Activated CD4-positive, alpha-beta T cell treated with anti-CD3 and anti-CD28 coated beads, Interleukin-10, Interleukin-2, amounts not matched to agents 100 ng/mL and 50 ng/mL, durations not matched to agents 16 hours and 8 hours (primary cell): ENCODE results near the gene SLC35F6.
"Not testable (repeated sequence)": the region's sequence is repeated elsewhere in the genome, so short reads cannot be mapped to it uniquely, and the experiment has no call there.

Experiments
- DNase-seq: peaks from one replicate; pipeline ENCODE4 v3.0.0-alpha.2; 2020

SLC35F6 gene

GRCh38 chr2:26731714-26732113 is 32.4 kb upstream of the SLC35F6 start:
- DNase-seq: no peak

- no peak for DNase-seq
Measured at GRCh38 chr2:26732446-26732845, 31.6 kb upstream of the SLC35F6 start.

GRCh38 chr2:26733413-26733812 is 30.7 kb upstream of the SLC35F6 start:
- DNase-seq: no peak

DNA sequence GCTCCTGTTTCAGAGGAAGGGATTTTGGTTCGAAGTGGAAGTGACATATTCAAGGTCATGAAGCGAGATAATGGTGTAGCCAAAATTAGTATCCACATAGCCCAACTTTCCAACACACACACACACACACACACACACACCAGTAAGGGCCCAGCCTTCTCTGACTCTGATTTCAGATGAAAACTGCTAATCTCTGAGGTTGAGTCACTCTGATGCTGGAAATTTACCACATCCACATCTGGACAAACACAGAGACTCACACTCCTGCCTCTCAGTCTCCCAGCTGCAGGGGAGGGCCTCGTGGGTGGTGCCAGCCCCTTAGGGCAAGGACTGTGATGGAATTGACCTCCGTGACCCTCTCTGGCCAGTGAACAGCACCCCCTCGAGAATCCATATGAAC is 29.0 kb upstream of the SLC35F6 start:
- DNase-seq: no peak

DNA sequence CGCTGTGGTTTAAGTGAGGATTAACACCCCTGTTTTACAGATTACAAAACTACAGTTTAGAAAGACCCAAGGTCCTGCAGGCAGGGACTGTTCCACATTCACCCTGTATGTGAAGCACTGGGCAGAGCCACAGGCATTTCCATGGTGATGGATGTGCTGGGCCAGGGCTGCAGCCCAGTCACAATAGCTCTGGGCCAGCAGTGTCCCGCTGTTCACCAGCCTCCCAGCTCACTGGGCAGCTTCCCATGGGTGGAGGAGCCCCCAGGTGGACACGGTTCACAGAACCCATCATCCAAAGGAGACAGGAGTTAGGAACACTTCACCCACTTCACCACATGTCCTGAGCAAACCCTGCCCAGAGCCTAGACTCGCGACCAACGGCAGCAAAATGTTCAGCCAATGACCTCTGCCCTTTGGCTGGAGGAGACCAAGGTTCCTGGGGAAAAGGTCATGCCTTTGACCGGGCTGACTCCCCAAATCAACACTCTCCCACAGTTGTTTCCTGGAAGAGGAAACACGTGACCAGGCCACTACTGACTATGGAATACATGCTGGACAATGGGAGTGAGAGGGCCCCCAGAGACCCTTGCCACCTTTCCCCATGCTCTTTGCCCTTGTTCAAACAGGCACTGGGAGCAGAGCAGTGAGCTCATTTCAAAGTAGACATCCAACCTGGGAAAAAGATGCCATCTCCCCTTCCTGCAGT is 28.0 kb upstream of the SLC35F6 start:
- DNase-seq: no peak

- DNase-seq: no peak
Measured at GRCh38 chr2:26737221-26737620, 26.9 kb upstream of the SLC35F6 start.

DNA sequence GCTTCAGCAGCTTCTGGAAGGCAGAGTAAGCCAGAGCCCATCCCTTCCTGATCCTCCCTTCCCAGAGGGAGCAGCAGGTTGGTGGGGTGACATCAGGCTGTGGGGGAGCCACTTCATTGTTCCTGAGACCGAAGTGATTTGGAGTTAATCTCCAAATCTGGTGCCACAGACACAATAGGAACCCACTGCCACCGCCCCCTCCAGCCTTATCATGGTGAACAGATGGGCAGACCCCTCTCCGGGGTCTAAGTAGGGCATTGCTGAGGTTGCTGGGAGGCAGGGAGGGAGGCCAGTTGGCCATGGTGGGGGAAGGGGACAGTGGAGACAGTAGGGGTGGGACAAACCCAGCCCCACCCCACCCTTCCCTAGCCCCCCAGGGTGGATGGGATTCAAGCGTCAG is 25.6 kb upstream of the SLC35F6 start:
- no peak for DNase-seq

- DNase-seq: no peak
Measured at GRCh38 chr2:26739514-26739913, 24.6 kb upstream of the SLC35F6 start.

DNA sequence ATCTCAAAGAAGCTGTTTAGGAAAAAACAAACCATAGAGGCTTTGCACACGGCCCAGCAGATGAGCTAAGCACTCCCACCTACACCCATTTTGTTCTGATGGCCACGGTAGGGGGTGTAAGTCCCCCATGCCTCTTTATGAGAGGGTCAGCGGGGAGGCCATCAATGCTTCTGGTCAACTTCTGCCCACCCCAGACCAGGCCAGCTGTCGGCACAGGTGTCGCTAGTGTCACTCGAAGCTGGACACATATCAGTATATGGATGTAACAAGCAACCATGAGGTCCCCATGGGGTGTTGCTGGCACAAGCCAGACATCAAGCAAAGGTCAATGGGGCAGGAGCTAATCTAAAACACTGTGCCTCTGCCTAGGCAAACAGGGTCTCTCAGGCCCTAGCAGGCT is 23.7 kb upstream of the SLC35F6 start:
- DNase-seq: no peak

GRCh38 chr2:26740890-26741302 is 23.2 kb upstream of the SLC35F6 start:
- peak; percentile 30 for DNase-seq

DNA sequence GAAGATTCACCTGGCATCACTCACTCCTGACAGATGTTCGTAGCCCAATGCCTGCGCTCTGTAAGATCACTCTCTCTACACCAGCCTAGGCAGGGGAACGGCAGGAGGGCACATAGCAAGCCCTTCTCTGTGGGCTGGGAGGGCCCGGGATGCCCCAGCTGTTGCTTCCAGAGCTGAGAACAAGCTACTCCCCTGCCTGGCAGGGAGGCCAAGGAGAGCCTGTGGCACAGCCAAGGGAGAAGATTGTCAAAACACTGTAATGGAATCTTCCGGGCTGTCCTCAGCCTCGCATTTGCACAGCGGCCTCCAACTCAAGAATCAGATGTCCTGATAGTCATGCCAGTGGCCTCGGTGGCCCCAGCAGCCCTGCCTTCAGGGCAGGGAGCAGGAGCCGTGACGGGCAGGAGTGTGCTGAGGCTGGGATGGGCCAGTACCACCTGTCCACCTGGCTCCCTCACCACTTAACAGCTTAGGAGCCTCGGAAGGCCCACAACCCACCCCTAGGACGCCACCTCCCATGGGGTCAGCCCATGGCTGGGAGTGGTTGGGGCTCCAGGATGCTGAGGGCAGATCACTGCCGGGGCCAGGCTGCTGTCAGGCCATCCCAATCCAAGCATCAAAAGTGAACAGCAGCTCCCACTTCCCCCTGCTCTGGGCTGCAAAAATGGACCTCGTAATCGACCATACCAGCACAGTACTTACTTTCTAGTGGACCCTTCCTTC is 21.9 kb upstream of the SLC35F6 start:
- DNase-seq: no peak

- DNase-seq: no peak
Measured at GRCh38 chr2:26743852-26744251, 20.2 kb upstream of the SLC35F6 start.

DNA sequence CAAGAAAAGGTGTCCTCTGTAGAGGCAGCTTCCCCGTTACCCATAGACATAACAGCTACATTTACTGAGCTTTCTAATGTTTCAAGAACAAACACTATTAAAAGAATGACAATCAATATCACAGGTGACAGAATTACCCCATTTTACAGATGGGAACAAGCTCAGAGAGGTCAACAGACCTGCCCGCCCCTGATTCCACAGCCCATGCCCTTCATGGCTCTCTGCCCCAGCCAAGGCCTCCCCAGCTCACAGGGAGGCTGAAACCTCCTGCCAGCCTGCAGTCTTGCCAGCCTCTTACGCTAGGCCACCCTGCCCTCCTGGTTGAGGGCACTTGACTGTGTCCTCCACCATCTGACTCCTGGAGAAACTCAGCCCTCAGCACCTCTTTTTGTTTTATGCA is 19.1 kb upstream of the SLC35F6 start:
- no peak for DNase-seq

DNA sequence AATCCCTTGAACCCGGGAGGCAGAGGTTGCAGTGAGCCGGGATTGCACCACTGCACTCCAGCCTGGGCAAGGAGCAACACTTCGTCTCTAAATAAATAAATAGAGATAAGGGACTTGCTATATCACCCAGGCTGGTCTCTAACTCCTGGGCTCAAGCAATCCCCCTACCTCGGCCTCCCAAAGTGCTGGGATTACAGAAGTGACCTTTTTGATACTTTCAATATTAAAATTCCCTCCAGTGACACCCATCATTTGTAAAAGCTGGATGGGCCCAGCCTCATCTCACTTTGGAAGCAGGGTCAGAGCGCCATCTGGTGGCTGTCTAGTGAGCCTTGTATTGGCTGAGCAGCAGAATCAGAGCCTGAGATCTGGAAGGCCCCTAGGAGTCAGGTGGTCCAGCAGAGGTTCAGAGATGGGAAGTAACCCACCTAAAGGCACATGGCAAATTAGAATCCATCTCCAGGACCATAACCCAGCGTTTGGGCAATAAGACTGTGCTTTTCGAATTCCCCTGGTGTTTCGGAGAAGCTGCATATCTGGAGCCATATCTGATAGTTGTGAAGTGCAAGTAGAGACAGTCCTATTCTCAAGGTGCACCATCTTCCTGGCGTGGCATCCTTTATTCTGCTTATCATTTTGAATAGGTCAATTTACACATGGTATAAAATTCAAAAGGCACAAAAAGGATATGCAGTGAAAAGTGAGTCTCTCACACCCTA is 18.3 kb upstream of the SLC35F6 start:
- DNase-seq: peak; percentile 80

GRCh38 chr2:26746934-26747333 is 17.1 kb upstream of the SLC35F6 start:
- DNase-seq: no peak

DNA sequence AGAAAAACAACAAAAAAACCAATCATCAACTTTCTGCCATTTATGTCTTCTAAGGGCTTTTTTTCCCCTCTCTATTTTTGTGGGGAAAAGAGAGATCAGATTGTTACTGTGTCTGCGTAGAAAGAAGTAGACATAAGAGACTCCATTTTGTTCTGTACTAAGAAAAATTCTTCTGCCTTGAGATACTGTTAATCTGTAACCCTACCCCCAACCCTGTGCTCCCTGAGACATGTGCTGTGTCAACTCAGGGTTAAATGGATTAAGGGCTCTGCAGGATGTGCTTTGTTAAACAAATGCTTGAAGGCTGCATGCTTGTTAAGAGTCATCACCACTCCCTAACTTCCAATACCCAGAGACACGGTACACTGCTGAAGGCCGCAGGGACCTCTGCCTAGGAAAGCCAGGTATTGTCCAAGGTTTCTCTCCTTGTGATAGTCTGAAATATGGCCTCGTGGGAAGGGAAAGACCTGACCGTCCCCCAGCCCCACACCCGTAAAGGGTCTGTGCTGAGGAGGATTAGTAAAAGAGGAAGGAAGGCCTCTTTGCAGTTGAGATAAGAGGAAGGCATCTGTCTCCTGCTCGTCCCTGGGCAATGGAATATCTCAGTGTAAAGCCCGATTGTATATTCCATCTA is 14.2 kb upstream of the SLC35F6 start:
- not testable (repeated sequence) for DNase-seq

GRCh38 chr2:26750467-26750866 is 13.6 kb upstream of the SLC35F6 start:
- not testable (repeated sequence) for DNase-seq

- no peak for DNase-seq
Measured at GRCh38 chr2:26752656-26753055, 11.4 kb upstream of the SLC35F6 start.

GRCh38 chr2:26754539-26754938 is 9.5 kb upstream of the SLC35F6 start:
- DNase-seq: no peak

DNA sequence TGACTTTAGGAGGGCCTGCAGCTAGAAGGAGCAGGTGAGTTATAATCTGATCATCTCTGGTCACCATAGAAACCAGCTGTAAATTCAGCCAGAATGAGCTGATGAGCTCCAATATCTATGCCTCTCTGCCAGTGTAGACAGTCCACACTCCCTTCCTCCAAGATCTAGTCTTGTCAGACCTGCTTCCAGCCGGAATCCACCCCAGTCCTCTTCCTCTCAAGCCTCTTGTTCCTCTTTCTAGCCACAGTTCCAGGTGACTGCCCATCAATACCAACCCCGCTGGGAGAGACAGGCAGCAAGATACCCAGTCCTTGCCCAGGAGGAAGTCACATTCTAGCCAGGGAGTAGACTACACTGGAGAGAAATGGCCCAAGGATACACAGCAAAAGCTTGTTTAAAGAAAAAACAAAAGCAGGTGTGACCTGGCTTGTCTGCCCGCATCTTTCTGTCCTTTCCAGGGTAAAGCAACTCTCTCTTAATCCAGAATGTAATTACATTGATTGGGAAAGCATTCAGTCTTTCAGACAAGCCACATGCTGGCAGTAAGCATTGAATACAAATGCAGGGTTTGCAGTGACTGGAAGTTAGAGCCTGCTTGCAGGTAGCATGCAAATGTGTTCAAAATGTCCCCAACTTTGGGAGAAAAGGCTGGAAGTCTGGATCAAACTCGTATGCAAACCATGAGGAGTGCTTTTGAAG is 9.0 kb upstream of the SLC35F6 start:
- DNase-seq: no peak

DNA sequence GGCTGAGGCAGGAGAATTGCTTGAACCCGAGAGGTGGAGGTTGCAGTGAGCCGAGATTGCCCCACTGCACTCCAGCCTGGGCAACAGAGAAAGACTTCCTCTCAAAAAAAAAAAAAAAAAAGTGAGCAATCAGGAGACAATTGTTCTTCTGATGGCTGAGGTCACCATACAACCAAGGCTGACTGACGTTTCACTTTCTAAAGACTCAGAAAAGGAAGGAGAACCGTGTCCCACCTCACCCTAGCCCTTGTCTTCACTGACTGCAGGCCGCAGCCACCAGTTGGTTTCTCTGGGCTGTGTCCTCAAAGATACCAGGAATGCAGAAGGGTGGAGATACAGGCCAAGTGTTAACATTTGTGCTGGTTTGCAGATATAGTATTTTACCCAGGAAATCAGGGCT is 7.7 kb upstream of the SLC35F6 start:
- no peak for DNase-seq

GRCh38 chr2:26757873-26758789 is 6.0 kb upstream of the SLC35F6 start:
- DNase-seq: peak; percentile 72
